Esophagus muscularis mucosa (tissue), 4 donors: ENCODE results near the gene GBGT1. TPM values are rescaled to one million over a fixed set of nuclear protein-coding genes. Genes with fewer than 3 reads are reported as not detected.

Experiments used
- DNase-seq: peaks from one replicate; pipeline ENCODE4 v3.0.0-alpha.2; 2017; ENCODE audit errors: extremely low spot score
- H3K27ac ChIP-seq, 4 donors: fragments of 200-600 bp; sonication (generic); replicated peaks in 1 of 4; 1 replicate in 3 of 4; 2 replicates in 1 of 4; pipeline ENCODE4 v1.5.1; 2016 to 2019; ENCODE audit warnings: mild to moderate bottlenecking in 1 of 4
- H3K27me3 ChIP-seq, 4 donors: fragments of 200-600 bp; sonication (generic); one replicate each; pipeline versions ENCODE4 v1.5.1 to v1.6.0; 2016 to 2019
- H3K36me3 ChIP-seq, 4 donors: fragments of 200-600 bp; sonication (generic); one replicate each; pipeline ENCODE4 v1.5.1; 2016 to 2019
- H3K4me1 ChIP-seq, 4 donors: fragments of 200-600 bp; sonication (generic); one replicate each; pipeline ENCODE4 v1.5.1; 2016 to 2019
- H3K4me3 ChIP-seq, 4 donors: fragments of 200-600 bp; sonication (generic); 1 replicate in 2 of 4; 2 replicates in 2 of 4; pipeline ENCODE4 v1.5.1; 2016 to 2019; ENCODE audit warnings: mild to moderate bottlenecking in 4 of 4, moderate library complexity in 1 of 4
- H3K9me3 ChIP-seq, 4 donors: fragments of 200-600 bp; sonication (generic); 1 replicate in 3 of 4; 2 replicates in 1 of 4; pipeline ENCODE4 v1.5.1; 2016 to 2019
- CTCF ChIP-seq, 3 experiments: fragments of 200-600 bp in 2 of 3; fragments of 450-650 bp in 1 of 3; sonication (generic) in 2 of 3; IDR thresholded peaks; one replicate each; pipeline ENCODE4 v1.5.1; 2017 to 2019; ENCODE audit warnings: antibody characterized with exemption in 3 of 3, mild to moderate bottlenecking in 2 of 3, moderate library complexity in 1 of 3
- EP300 ChIP-seq: sonication (generic); formaldehyde crosslinking; IDR thresholded peaks from one replicate; pipeline ENCODE4 v1.6.1; 2017; ENCODE audit warnings: antibody characterized with exemption
- POLR2A ChIP-seq: fragments of 450-650 bp; IDR thresholded peaks from one replicate; pipeline ENCODE4 v1.6.1; 2017; ENCODE audit warnings: antibody characterized with exemption, moderate library complexity, mild to moderate bottlenecking, low read depth
- POLR2AphosphoS5 ChIP-seq, 2 donors: sonication (generic); formaldehyde crosslinking; IDR thresholded peaks; one replicate each; pipeline ENCODE4 v1.6.1; 2017; ENCODE audit warnings: antibody characterized with exemption in 2 of 2
- WGBS: methylation state at CpG from one replicate; pipeline ENCODE4 v1.1.5; 2018; 5-methylcytosine and 5-hydroxymethylcytosine counted together
- intact Hi-C: fragments of 100-400 bp; cut with DNase I; formaldehyde crosslinking; loops from one replicate; pipeline ENCODE4 v1.15.1; 2023
- total RNA-seq, 4 donors: library from RNA; depleted of rRNA; stranded (reverse); fragments of >200 nt; gene quantifications; one replicate each; pipeline versions ENCODE4 v1.1.0 to v1.2.1, GENCODE V29; 2016

The GBGT1 gene
- total RNA-seq, 4 donors from 2014 or later = 15.9 to 19.1 (median 17.5) TPM

- Histone ChIP-seq H3K4me3 (no peak overlapping the region), H3K27me3 (no peaks in the 10 kb centered on the region), H3K27ac (no peak overlapping the region), H3K9me3 (no peaks in the 10 kb centered on the region), H3K36me3 (peaks cover 60 to 99% (median 94%) of the 10 kb centered on the region in 4 donors), H3K4me1 (peaks cover 3 to 13% (median 10%) of the 10 kb centered on the region in 4 donors)
- no peak for DNase-seq
- no peak for TF ChIP-seq EP300
- no peak for TF ChIP-seq POLR2A
- TF ChIP-seq CTCF (IDR thresholded peaks at IDR 0.05) = no peak
- no peak for TF ChIP-seq POLR2AphosphoS5 (IDR thresholded peaks at IDR 0.05)
- 88% methylated on average over 10 of the region's 13 CpGs for WGBS
- intact Hi-C loops = loop anchor here (10.0 kb wide), 1 partner anchor 228 kb away; the partner anchor contains the start of gene SURF6
Measured at GRCh38 chr9:133107245-133107722, 56.4 kb downstream of the GBGT1 start.

GRCh38 chr9:133106511-133107244 lies 57.0 kb downstream of the GBGT1 start:
- H3K36me3 ChIP-seq = peaks cover 66 to 100% (median 96%) of the 10 kb centered on the region in 4 donors
- peaks cover 0 to 6% (median 3%) of the 10 kb centered on the region in 4 donors for H3K4me1 ChIP-seq
- H3K9me3 ChIP-seq = no peaks in the 10 kb centered on the region
- 90% methylated on average over 13 of the region's 17 CpGs for WGBS
- no peak overlapping the region for H3K27ac ChIP-seq
- no peak for DNase-seq
- intact Hi-C loops = loop anchor here (10.0 kb wide), 1 partner anchor 228 kb away; the partner anchor contains the start of gene SURF6
- H3K4me3 ChIP-seq = no peak overlapping the region
- TF ChIP-seq POLR2A = no peak
- TF ChIP-seq EP300 = no peak
- TF ChIP-seq CTCF (IDR thresholded peaks at IDR 0.05) = no peak
- TF ChIP-seq POLR2AphosphoS5 (IDR thresholded peaks at IDR 0.05) = no peak
- no peaks in the 10 kb centered on the region for H3K27me3 ChIP-seq

GRCh38 chr9:133105461-133105770 lies 58.3 kb downstream of the GBGT1 start:
- Histone ChIP-seq H3K4me3 (no peak overlapping the region), H3K36me3 (peaks cover 77 to 100% (median 97%) of the 10 kb centered on the region in 4 donors), H3K27me3 (no peaks in the 10 kb centered on the region), H3K9me3 (no peaks in the 10 kb centered on the region), H3K27ac (no peak overlapping the region), H3K4me1 (peaks cover 0 to 5% (median 2%) of the 10 kb centered on the region in 4 donors)
- intact Hi-C loops = loop anchor here (10.0 kb wide), 1 partner anchor 229 kb away; the partner anchor contains the start of gene SURF6
- TF ChIP-seq POLR2AphosphoS5 (IDR thresholded peaks at IDR 0.05) (no peak), CTCF (IDR thresholded peaks at IDR 0.05) (no peak), POLR2A (no peak), EP300 (no peak)
- WGBS = 79% methylated on average over 6 of the region's 7 CpGs
- DNase-seq = no peak

- H3K9me3 ChIP-seq = no peaks in the 10 kb centered on the region
- H3K36me3 ChIP-seq = peaks cover 79 to 100% (median 97%) of the 10 kb centered on the region in 4 donors
- no peak overlapping the region for H3K4me3 ChIP-seq
- intact Hi-C loops = loop anchor here (10.0 kb wide), 1 partner anchor 230 kb away; the partner anchor contains the start of gene SURF6
- 85% methylated on average over 12 of the region's 15 CpGs for WGBS
- DNase-seq = no peak
- TF ChIP-seq POLR2A = no peak
- no peak for TF ChIP-seq POLR2AphosphoS5 (IDR thresholded peaks at IDR 0.05)
- no peak for TF ChIP-seq EP300
- no peak for TF ChIP-seq CTCF (IDR thresholded peaks at IDR 0.05)
- H3K27me3 ChIP-seq = no peaks in the 10 kb centered on the region
- peaks cover 0 to 5% (median 2%) of the 10 kb centered on the region in 4 donors for H3K4me1 ChIP-seq
- H3K27ac ChIP-seq = no peak overlapping the region
Measured at GRCh38 chr9:133104718-133105460, 58.8 kb downstream of the GBGT1 start.
